Keratinocyte (primary cell): ENCODE measurements around the gene CEMP1.

Experiments
- CTCF ChIP-seq, 3 experiments: IDR thresholded peaks in 1 of 3; conservative IDR thresholded peaks in 1 of 3; optimal IDR thresholded peaks in 1 of 3; 2 replicates in 2 of 3; 3 replicates in 1 of 3; pipeline versions ENCODE3 to v1.5.1; 2011; ENCODE audit warnings: low read length in 3 of 3, mild to moderate bottlenecking in 3 of 3, moderate library complexity in 2 of 3, control low read depth in 1 of 3, inconsistent platforms in 1 of 3; ENCODE audit not compliant: insufficient read depth in 2 of 3; ENCODE audit errors: extremely low read depth in 1 of 3
- EZH2 ChIP-seq: IDR thresholded peaks from one replicate; pipeline ENCODE4 v1.6.1; 2012; ENCODE audit warnings: inconsistent platforms, mild to moderate bottlenecking, low read length, moderate library complexity

GRCh38 chr16:2532494-2533141, 1.4 kb upstream of the CEMP1 start:
- TF ChIP-seq CTCF (optimal IDR thresholded peaks at IDR 0.05 in 1 of 3, IDR thresholded peaks at IDR 0.05 in 1 of 3, conservative IDR thresholded peaks at IDR 0.05 in 1 of 3; ENCODE audit: extremely low read depth in 1 of 3, insufficient read depth in 2 of 3, low read length in 3 of 3) (no peak), EZH2 (no peak)
